Right hindlimb (tissue), 1 donor: Measurements from ENCODE around the gene RSRP1.
A peak's percentile ranks its signal among the peaks of the same experiment; 100 is the strongest.

Source experiments
- DNase-seq: peaks from one replicate; pipeline ENCODE4 v3.0.0-alpha.2; 2018

RSRP1 gene

DNA sequence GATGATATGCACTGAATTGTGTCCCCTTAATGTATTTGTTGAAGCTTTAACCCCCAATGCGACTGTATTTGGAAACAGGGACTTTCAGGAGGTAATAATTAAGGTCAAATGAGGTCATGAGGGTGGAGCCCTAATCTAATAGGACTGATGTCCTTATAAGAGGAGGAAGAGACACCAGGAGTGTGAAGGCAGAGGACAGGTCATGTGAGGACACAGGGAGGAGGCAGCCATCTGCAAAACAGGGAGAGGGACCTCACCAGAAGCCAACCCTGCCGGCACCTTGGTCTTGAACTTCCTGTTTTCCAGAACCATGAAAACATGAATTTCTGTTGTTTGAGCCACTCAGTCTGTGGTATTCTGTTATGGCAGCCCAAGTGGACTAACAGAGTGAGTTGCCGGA is 30.2 kb downstream of the RSRP1 start:
- DNase-seq, result no peak

DNA sequence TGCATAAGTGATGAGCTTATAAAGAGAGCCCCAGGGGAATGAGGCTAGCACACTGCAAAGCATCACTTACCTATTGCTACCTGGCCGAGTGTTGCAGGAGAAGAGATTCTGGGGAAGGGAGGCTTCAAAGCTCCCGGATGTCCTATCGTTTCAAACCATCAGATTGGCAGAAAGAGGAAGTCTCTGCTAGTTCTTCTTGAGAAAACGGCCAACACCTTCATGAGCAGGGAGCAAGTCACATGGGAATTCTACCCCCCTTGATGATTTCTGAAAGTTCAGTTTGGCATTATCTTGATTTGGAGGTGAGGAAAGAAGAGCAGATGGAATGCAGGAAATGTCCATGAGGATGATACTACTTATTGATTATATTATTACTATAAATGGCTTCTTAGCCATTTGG is 31.1 kb downstream of the RSRP1 start:
- DNase-seq, result no peak

DNA sequence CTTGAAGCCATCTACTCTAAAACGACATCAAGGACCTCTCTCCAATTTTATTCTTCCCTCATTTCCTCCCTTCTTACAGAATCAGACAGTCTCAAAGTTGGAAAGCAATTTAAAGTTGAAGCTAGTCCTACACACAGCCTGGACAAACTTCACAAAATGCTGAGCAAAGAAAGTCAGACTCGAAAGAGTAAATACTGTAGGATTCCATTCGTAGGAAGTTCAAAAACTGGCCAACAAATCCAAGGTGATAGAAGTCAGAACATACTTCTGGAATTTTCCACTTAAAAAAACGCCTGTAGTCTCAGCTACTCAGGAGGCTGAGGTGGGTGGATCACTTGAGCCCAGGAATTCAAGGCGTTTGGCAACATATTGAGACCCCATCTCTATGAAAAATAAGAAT is 34.5 kb downstream of the RSRP1 start:
- DNase-seq, result no peak

DNA sequence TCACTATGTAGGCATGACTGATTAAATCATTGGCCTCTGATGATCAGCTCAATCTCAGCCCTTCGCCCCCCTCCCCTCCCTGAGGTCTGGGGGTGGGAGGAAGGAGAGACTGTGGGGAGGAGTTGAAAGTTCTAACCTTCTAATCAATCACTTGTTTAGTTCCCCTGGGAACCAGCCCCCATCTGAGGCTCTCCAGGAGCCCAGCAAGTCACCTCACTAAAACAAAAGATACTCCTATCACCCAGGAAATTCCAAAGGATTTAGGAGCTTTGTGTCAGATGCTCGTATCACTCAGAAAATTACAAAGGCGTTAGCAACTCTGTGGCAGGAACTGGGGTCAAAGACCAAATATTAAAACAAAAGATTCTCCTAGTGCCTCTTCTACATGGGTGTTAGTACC is 36.5 kb downstream of the RSRP1 start:
- DNase-seq, result no peak

- DNase-seq, result no peak
Measured at GRCh38 chr1:25209516-25209915, 37.7 kb downstream of the RSRP1 start.

GRCh38 chr1:25208561-25209222 is 38.6 kb downstream of the RSRP1 start:
- DNase-seq, result no peak

DNA sequence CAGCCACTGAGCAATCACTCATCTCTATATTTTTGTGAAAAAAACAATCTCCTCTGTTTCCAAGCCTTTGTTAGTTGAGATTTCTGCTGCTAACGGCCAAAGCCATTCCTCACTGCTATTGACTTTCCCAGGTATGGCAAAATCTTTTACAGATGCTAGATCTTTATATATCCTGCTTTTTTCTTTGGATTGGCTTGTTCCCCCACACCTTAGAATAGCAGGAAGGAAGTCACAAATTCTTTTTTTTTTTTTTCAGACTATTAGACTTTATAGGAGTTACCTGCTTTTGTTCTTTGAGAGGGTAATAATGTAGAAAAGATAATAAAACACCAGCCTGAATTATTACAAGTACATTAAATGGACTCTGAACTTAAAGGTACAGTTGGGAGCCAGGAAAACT is 39.2 kb downstream of the RSRP1 start:
- no peak for DNase-seq

- no peak for DNase-seq
Measured at GRCh38 chr1:25206201-25206600, 41.1 kb downstream of the RSRP1 start.

- no peak for DNase-seq
Measured at GRCh38 chr1:25205786-25206185, 41.5 kb downstream of the RSRP1 start.

DNA sequence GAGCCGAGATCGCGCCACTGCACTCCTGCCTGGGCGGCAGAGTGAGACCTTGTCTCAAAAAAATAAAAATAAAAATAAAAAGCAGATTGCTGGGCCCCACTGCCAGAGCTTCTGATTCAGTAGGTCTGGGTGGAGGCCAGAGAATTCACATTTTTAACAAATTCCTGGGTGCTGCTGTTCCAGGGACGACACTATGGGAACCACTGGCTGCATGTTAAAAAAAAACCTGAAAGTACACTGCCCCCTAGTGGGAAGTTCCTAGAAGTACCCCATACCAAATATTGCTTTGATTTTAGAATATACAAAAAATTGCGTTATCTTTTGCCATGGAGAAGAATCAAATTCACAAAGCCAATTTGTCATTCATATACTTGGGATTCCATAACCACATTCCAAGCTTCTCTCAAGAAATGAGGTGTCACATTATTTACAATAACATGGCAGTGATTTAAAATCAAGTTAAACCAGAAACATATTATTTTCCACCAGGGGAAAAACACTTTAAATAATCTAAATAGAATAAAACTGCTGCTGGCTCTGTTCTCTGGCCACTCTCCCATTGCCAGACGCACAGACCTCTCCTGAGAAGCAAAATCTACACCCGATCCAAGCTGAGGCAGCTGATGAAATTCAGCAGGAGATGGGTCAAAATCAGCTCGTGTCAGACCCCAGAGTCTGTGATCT is 42.3 kb downstream of the RSRP1 start:
- no peak for DNase-seq

DNA sequence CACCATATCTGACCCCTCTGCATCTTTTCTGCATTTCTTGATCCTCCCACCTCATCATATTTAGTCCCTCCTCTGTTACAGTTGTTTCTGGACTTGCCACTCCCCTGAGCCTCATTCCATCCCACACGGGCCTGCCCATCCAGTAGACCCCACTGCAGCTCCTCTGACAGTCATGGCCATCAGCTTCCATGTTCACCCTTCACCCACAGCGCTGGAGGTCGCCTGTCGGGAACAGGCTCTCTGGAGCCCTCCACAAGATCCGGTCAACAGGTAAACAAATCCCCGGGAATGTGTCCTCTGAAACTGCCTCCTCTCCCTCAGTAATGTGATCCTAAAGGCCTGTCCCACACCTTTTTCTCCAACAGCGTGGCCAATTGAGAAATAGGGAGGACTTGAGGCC is 46.2 kb downstream of the RSRP1 start:
- DNase-seq, result no peak

- DNase-seq, result peak; percentile 74
Measured at GRCh38 chr1:25199819-25200620, 47.2 kb downstream of the RSRP1 start.

- DNase-seq, result peak; percentile 71
Measured at GRCh38 chr1:25198663-25199252, 48.5 kb downstream of the RSRP1 start.

- no peak for DNase-seq
Measured at GRCh38 chr1:25197982-25198662, 49.1 kb downstream of the RSRP1 start.

DNA sequence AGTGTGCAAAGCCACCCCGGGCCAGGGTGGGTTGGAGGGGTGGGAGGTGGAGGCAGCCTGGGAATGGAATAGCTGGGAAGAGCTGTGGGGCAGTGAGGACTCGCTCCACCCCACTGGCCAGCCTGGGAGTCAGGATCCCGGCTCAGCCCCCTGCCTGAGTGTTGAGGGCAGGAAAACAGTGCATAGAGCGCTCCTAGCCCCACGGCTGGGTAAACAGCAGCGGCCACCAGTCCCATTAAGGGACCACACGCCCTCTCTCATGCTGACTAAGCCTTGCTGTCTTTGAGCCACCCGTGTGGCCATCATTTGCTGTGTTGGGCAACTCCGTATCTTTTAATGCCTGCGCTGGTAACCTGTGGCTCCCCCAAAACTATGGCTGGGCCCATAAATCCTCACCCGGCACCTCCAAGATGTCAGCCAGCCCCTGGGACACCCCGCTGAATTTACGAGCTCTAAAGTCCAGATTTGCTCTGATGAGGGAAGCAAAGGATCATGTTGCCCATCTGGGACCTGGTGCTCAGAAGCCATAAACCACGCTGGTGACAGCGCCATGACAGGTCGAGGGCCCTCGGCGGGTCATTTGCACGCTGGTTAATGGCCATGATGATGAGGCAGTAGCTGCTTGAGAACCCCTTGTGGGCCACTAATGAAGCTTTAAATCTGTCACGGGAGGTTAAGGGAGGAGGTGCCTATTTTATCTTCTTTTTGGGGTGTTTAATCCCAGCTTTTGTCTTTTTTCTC is 49.8 kb downstream of the RSRP1 start:
- no peak for DNase-seq

- no peak for DNase-seq
Measured at GRCh38 chr1:25196830-25197229, 50.4 kb downstream of the RSRP1 start.

- no peak for DNase-seq
Measured at GRCh38 chr1:25195835-25196234, 51.4 kb downstream of the RSRP1 start.

DNA sequence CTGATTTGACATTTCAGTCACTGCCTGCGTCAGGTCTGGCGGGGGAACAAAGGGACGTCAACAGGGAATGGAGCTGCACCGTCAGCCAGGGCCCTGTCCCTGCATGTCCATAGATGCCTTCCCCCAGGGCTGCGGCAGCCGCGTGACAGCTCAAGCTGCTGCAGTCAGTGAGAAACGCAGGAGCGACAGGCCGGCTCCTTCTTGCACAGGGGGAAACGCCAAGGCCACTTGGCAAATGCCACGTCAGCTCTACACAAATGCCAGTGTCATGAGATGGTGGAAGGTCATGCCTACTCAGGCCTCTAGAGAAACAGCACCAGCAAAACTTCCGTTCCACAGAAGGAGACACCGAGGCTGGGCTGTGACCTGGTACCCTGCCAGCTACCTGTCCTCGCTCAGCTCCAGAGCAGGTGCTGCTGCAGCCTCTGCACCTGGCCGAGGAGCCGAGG is 52.7 kb downstream of the RSRP1 start:
- no peak for DNase-seq

- no peak for DNase-seq
Measured at GRCh38 chr1:25194054-25194453, 53.2 kb downstream of the RSRP1 start.

- DNase-seq, result no peak
Measured at GRCh38 chr1:25193229-25193628, 54.0 kb downstream of the RSRP1 start.
